K562 (cell line): ENCODE results near the gene QSOX2. TPM values are rescaled to one million over a fixed set of nuclear protein-coding genes. Genes with fewer than 3 reads are reported as not detected.

Experiments
- ATAC-seq: fragments of 200-7000 bp; cut with Tn5 transposase; 3 replicates; pipeline ENCODE4 v1.9.1; 2020; ENCODE audit warnings: moderate library complexity
- BruUV-seq: library from RNA; stranded (reverse); fragments of 400-500 nt; replicated peaks from 2 replicates; lab custom pipeline; 2021; lab: Mats Ljungman, UMichigan
- CTCF ChIA-PET: fragments of 300-600 bp; formaldehyde crosslinking; extraction: SDS; loops from one replicate; lab custom pipeline; 2021; ENCODE audit warnings: low intra/inter-chr PET ratio; lab: Yijun Ruan, JAX
- POLR2A ChIA-PET: fragments of 300-600, 350-650 bp; sonication (Branson Sonifier 250); formaldehyde crosslinking; extraction: SDS; loops from one replicate; lab custom pipeline; 2021; ENCODE audit warnings: antibody characterized with exemption, inconsistent platforms; lab: Yijun Ruan, JAX
- DNase-seq, 4 experiments: peaks; one replicate each; pipeline versions ENCODE4 v3.0.0 to v3.0.0-alpha.2; 2011 to 2018; ENCODE audit warnings: low spot score in 3 of 4, mixed read lengths in 3 of 4; ENCODE audit errors: extremely low read depth in 1 of 4
- FAIRE-seq: peaks from 2 replicates; lab custom pipeline; 2011; peaks lifted over from hg19 to GRCh38; lab: Jason Lieb, UNC
- H2AFZ ChIP-seq: 2 replicates; pipeline ENCODE4 v1.6.0; 2011; ENCODE audit warnings: low read depth, low read length, control low read depth, inconsistent platforms
- H3K27ac ChIP-seq: fragments of 200-600 bp; 3 replicates; pipeline ENCODE4 v1.8.0; 2011; ENCODE audit warnings: low read depth, mild to moderate bottlenecking, control low read depth, inconsistent platforms, low read length, moderate library complexity, mixed read lengths; ENCODE audit errors: extremely low read depth
- H3K27me3 ChIP-seq, 2 experiments: fragments of 300-600 bp in 1 of 2; 2 replicates in 1 of 2; 3 replicates in 1 of 2; pipeline versions ENCODE4 v1.6.0 to v1.8.0; 2011; ENCODE audit warnings: inconsistent platforms in 2 of 2, low read length in 2 of 2, mild to moderate bottlenecking in 1 of 2, mixed read lengths in 1 of 2, moderate library complexity in 1 of 2; ENCODE audit not compliant: control insufficient read depth in 2 of 2, insufficient read depth in 2 of 2
- H3K36me3 ChIP-seq: fragments of 300-600 bp; 3 replicates; pipeline ENCODE4 v1.8.0; 2011; ENCODE audit warnings: mild to moderate bottlenecking, low read length, inconsistent platforms; ENCODE audit not compliant: control insufficient read depth, insufficient read depth
- H3K4me1 ChIP-seq, 2 experiments: fragments of 200-600 bp in 1 of 2; replicated peaks in 1 of 2; 2 replicates in 1 of 2; 3 replicates in 1 of 2; pipeline versions ENCODE4 v1.5.1 to v1.8.0; 2011; ENCODE audit warnings: inconsistent platforms in 2 of 2, low read length in 2 of 2, mild to moderate bottlenecking in 1 of 2, mixed read lengths in 1 of 2, moderate library complexity in 1 of 2; ENCODE audit not compliant: control insufficient read depth in 2 of 2, insufficient read depth in 2 of 2
- H3K4me2 ChIP-seq: 2 replicates; pipeline ENCODE4 v1.6.1; 2011; ENCODE audit warnings: low read length, control low read depth, inconsistent platforms, mixed read lengths; ENCODE audit not compliant: insufficient read depth
- H3K4me3 ChIP-seq: fragments of 200-600 bp; sonication (generic), shearing (Covaris generic); 2 replicates; pipeline ENCODE4 v1.5.1; 2016; ENCODE audit warnings: control low read depth, inconsistent platforms
- H3K79me2 ChIP-seq: fragments of 200-600 bp; 3 replicates; pipeline ENCODE4 v1.8.0; 2011; ENCODE audit warnings: low read length, inconsistent platforms; ENCODE audit not compliant: control insufficient read depth, insufficient read depth
- H3K9ac ChIP-seq, 2 experiments: 2 replicates each; pipeline versions ENCODE4 v1.6.0 to v1.6.1; 2011; ENCODE audit warnings: low read depth in 2 of 2, low read length in 2 of 2, control low read depth in 1 of 2, inconsistent platforms in 1 of 2, mild to moderate bottlenecking in 1 of 2, mixed read lengths in 1 of 2; ENCODE audit not compliant: insufficient read depth in 1 of 2
- H3K9me1 ChIP-seq: one replicate; pipeline ENCODE4 v1.6.0; 2011; ENCODE audit warnings: inconsistent platforms, mild to moderate bottlenecking, low read length, moderate library complexity; ENCODE audit not compliant: control insufficient read depth, insufficient read depth
- H3K9me3 ChIP-seq: replicated peaks from 2 replicates; pipeline ENCODE4 v1.5.1; 2011; ENCODE audit warnings: low read depth, low read length, inconsistent platforms; ENCODE audit not compliant: control insufficient read depth, insufficient read depth
- H4K20me1 ChIP-seq: replicated peaks from 2 replicates; pipeline ENCODE4 v1.6.1; 2011; ENCODE audit warnings: low read length, inconsistent platforms, mixed read lengths; ENCODE audit not compliant: control insufficient read depth, insufficient read depth
- MBD1 ChIP-seq: fragments of 250-450 bp; sonication (Bioruptor Pico); IDR thresholded peaks from 2 replicates; pipeline ENCODE4 v1.8.0; 2022; ENCODE audit warnings: inconsistent platforms
- MLX ChIP-seq, 2 experiments: fragments of 450-650 bp in 1 of 2; sonication (generic) in 1 of 2; formaldehyde crosslinking; conservative IDR thresholded peaks; 2 replicates each; pipeline versions ENCODE4 v1.4.0 to v1.8.1; 2020 to 2022; ENCODE audit warnings: mild to moderate bottlenecking in 1 of 2, missing genetic modification reagents in 1 of 2
- PHB ChIP-seq: fragments of 250-450 bp; sonication (Bioruptor Pico); IDR thresholded peaks from 2 replicates; pipeline ENCODE4 v1.5.0; 2021
- PKNOX1 ChIP-seq: fragments of 450-650 bp; IDR thresholded peaks from 2 replicates; pipeline ENCODE4 v1.6.1; 2016
- RAD21 ChIP-seq, 2 experiments: fragments of 250-450 bp in 1 of 2; fragments of 450-650 bp in 1 of 2; sonication (Bioruptor Pico) in 1 of 2; formaldehyde crosslinking in 1 of 2; IDR thresholded peaks in 1 of 2; conservative IDR thresholded peaks in 1 of 2; 2 replicates each; pipeline versions ENCODE4 v1.4.0 to v1.8.0; 2020 to 2022; ENCODE audit warnings: mild to moderate bottlenecking in 2 of 2, moderate library complexity in 1 of 2
- ZBTB9 ChIP-seq: fragments of 450-650 bp; formaldehyde crosslinking; IDR thresholded peaks from 2 replicates; pipeline ENCODE4 v1.4.0; 2020; ENCODE audit warnings: mild to moderate bottlenecking, moderate library complexity
- ZFPM2 ChIP-seq: fragments of 250-450 bp; sonication (Bioruptor Pico); IDR thresholded peaks from 2 replicates; pipeline ENCODE4 v1.5.1; 2022; ENCODE audit warnings: mild to moderate bottlenecking
- WGBS: fragments of 100-300 bp; shearing (Covaris generic); methylation state at CpG from one replicate; pipeline ENCODE4 v1.1.6; 2016; ENCODE audit warnings: low coverage, mixed read lengths; ENCODE audit not compliant: insufficient coverage; ENCODE audit errors: missing lambda C conversion rate; 5-methylcytosine and 5-hydroxymethylcytosine counted together
- in situ Hi-C: fragments of 300-500 bp; cut with MboI; formaldehyde crosslinking; loops from 4 replicates; pipeline ENCODE4 v1.15.0; 2018; ENCODE audit warnings: inconsistent platforms, mixed read lengths
- intact Hi-C: fragments of 100-400 bp; cut with micrococcal nuclease; formaldehyde crosslinking; loops from 2 replicates; pipeline ENCODE4 v1.14.2; 2022
- polyA plus RNA-seq, 8 experiments: library from polyadenylated mRNA; depleted of rRNA in 4 of 8; stranded (reverse) in 5 of 8; unstranded in 3 of 8; fragments of >200 nt; fragmentation: Nextera tagmentation in 2 of 8; fragmentation: Illumina TruSeq in 1 of 8; extraction: Ambion mirVana in 2 of 8; extraction: Trizol in 1 of 8; gene quantifications; 2 replicates each; pipeline versions ENCODE4 v1.2.1 to v1.2.3, GENCODE V29; 2011 to 2014; ENCODE audit warnings: inconsistent platforms in 1 of 8, missing spikeins in 1 of 8
- total RNA-seq, 7 experiments: library from RNA; depleted of rRNA in 6 of 7; stranded (reverse); fragments of >200 nt in 6 of 7; fragmentation: Illumina TruSeq in 2 of 7; extraction: Trizol in 2 of 7; gene quantifications; 2 replicates each; pipeline versions ENCODE4 v1.2.1 to v1.2.3, GENCODE V29; 2011 to 2021; ENCODE audit warnings: low replicate concordance in 1 of 7

The QSOX2 gene
- total and polyA plus RNA-seq, 9 of the 15 experiments (the other 6 are each of a cell fraction or from before 2014, with no cell fraction given) = 0.51 to 23.7 (median 12.7) TPM

GRCh38 chr9:136193891-136194279 is 51.7 kb downstream of the QSOX2 start:
- Histone ChIP-seq H3K4me3 (no peak overlapping the region), H3K4me1 (peaks cover 28 to 68% of the 10 kb centered on the region in 2 experiments), H3K4me2 (no peak overlapping the region), H3K9me3 (no peaks in the 10 kb centered on the region), H4K20me1 (no peaks in the 10 kb centered on the region), H2AFZ (no peak overlapping the region), H3K36me3 (no peaks in the 10 kb centered on the region), H3K79me2 (no peaks in the 10 kb centered on the region), H3K9ac (no peak overlapping the region), H3K9me1 (no peaks in the 10 kb centered on the region), H3K27me3 (peaks cover 7 to 34% of the 10 kb centered on the region in 2 experiments; a peak in 4 of 5 replicates), H3K27ac (no peak overlapping the region)
- WGBS = 25% methylated on average over 18 of the region's 45 CpGs
- intact Hi-C loops = loop anchor here (2.0 kb wide), 1 partner anchor 13 kb away; no protein-coding TSS in a partner anchor
- in situ Hi-C loops = no loop called here
- FAIRE-seq = no peak
- ChIA-PET CTCF (no interaction called here), POLR2A (no interaction called here)
- no TSS peak for BruUV-seq
- no peak for ATAC-seq
- no peak for DNase-seq
- TF ChIP-seq PKNOX1 (no peak), MLX (CRISPR knock-in tag; conservative IDR thresholded peaks at IDR 0.05) (no peak), RAD21 (CRISPR knock-in tag; conservative IDR thresholded peaks at IDR 0.05 in 1 of 2, IDR thresholded peaks at IDR 0.05 in 1 of 2) (no peak), MBD1 (CRISPR knock-in tag) (peak; percentile 75; the same call in 1 of the 2 replicates), ZBTB9 (CRISPR knock-in tag) (no peak), ZFPM2 (no peak), PHB (CRISPR knock-in tag) (no peak)
